Transverse colon (tissue), 4 donors: Measurements from ENCODE around the gene CISH.

ENCODE experiments used
- POLR2A ChIP-seq: fragments of 450-650 bp; IDR thresholded peaks from one replicate; pipeline ENCODE4 v1.6.1; 2016; ENCODE audit warnings: antibody characterized with exemption, mild to moderate bottlenecking, moderate library complexity
- POLR2AphosphoS5 ChIP-seq, 3 donors: sonication (generic); formaldehyde crosslinking; IDR thresholded peaks; one replicate each; pipeline ENCODE4 v1.6.1; 2016; ENCODE audit warnings: antibody characterized with exemption in 3 of 3
- TF ChIP-seq, protein P1 (sequence below), 5 experiments: fragments of 200-600 bp in 3 of 5; fragments of 450-650 bp in 2 of 5; sonication (generic) in 3 of 5; IDR thresholded peaks; 1 replicate in 2 of 5; 2 replicates in 3 of 5; pipeline ENCODE4 v1.5.1; 2016 to 2017; ENCODE audit warnings: antibody characterized with exemption in 5 of 5, inconsistent platforms in 3 of 5, mild to moderate bottlenecking in 2 of 5, moderate library complexity in 1 of 5

DNA sequence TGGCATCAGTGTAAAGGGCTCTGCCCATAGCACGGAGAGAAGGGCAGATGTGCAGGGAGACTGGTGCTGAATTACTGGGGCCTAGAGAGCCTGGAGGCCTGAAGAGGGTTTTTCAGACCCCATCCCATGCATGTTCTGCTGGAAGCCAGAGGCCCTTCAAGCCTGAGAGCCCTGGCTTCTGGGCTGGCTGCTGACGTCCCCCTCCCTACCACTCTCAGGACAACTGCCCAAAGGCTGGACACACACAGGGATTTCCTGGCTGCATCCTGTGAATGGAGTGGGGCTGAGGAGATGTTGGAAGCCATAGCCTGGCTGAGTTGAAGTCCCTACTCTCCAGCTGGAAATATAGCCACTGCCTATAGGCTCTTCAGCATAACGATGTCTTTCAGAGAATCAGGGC lies 46.2 kb upstream of the CISH start:
- no peak for TF ChIP-seq POLR2AphosphoS5 (IDR thresholded peaks at IDR 0.05)
- TF ChIP-seq, protein P1, sequence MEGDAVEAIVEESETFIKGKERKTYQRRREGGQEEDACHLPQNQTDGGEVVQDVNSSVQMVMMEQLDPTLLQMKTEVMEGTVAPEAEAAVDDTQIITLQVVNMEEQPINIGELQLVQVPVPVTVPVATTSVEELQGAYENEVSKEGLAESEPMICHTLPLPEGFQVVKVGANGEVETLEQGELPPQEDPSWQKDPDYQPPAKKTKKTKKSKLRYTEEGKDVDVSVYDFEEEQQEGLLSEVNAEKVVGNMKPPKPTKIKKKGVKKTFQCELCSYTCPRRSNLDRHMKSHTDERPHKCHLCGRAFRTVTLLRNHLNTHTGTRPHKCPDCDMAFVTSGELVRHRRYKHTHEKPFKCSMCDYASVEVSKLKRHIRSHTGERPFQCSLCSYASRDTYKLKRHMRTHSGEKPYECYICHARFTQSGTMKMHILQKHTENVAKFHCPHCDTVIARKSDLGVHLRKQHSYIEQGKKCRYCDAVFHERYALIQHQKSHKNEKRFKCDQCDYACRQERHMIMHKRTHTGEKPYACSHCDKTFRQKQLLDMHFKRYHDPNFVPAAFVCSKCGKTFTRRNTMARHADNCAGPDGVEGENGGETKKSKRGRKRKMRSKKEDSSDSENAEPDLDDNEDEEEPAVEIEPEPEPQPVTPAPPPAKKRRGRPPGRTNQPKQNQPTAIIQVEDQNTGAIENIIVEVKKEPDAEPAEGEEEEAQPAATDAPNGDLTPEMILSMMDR (IDR thresholded peaks at IDR 0.05): no peak
- TF ChIP-seq POLR2A: no peak
